Endodermal cell (in vitro differentiated cells): Measurements from ENCODE around the gene ANKRD44. TPM values are rescaled to one million over a fixed set of nuclear protein-coding genes. Genes with fewer than 3 reads are reported as not detected.
A peak's percentile ranks its signal among the peaks of the same experiment; 100 is the strongest.
"Not testable (repeated sequence)": the region's sequence is repeated elsewhere in the genome, so short reads cannot be mapped to it uniquely, and the experiment has no call there.

Source experiments
- DNase-seq: peaks from one replicate; pipeline ENCODE4 v3.0.0-alpha.2; 2017
- H3K27ac ChIP-seq: 2 replicates; pipeline ENCODE4 v1.5.1; 2013; ENCODE audit warnings: mild to moderate bottlenecking, low read depth, low read length, moderate library complexity
- H3K27me3 ChIP-seq: 2 replicates; pipeline ENCODE4 v1.6.1; 2013; ENCODE audit warnings: mild to moderate bottlenecking, low read length, moderate library complexity; ENCODE audit not compliant: insufficient read depth, control insufficient read depth, poor library complexity, severe bottlenecking
- H3K36me3 ChIP-seq: 2 replicates; pipeline ENCODE4 v1.7.0; 2013; ENCODE audit warnings: mild to moderate bottlenecking, low read length, moderate library complexity; ENCODE audit not compliant: control insufficient read depth, insufficient read depth
- H3K4me1 ChIP-seq: one replicate; pipeline ENCODE4 v1.7.0; 2013; ENCODE audit warnings: low read length; ENCODE audit not compliant: control insufficient read depth, insufficient read depth
- H3K4me3 ChIP-seq: 2 replicates; pipeline ENCODE4 v1.5.1; 2013; ENCODE audit warnings: mild to moderate bottlenecking, low read length, moderate library complexity
- H3K9ac ChIP-seq: 2 replicates; pipeline ENCODE4 v1.6.1; 2013; ENCODE audit warnings: mild to moderate bottlenecking, low read length, moderate library complexity; ENCODE audit not compliant: poor library complexity, severe bottlenecking; ENCODE audit errors: extremely low read depth
- H3K9me3 ChIP-seq: 2 replicates; pipeline ENCODE4 v1.6.1; 2013; ENCODE audit warnings: mild to moderate bottlenecking, low read length, moderate library complexity; ENCODE audit not compliant: control insufficient read depth
- H3K27ac Mint-ChIP-seq: 2 replicates; pipeline ENCODE4 v1.8.0; 2020; ENCODE audit warnings: mixed read lengths
- H3K27me3 Mint-ChIP-seq: 2 replicates; pipeline ENCODE4 v1.8.0; 2021; ENCODE audit warnings: mild to moderate bottlenecking, mixed read lengths; ENCODE audit not compliant: insufficient read depth
- H3K36me3 Mint-ChIP-seq: 2 replicates; pipeline ENCODE4 v1.8.0; 2020; ENCODE audit warnings: low read depth, mixed read lengths
- H3K4me1 Mint-ChIP-seq: 2 replicates; pipeline ENCODE4 v1.8.0; 2020; ENCODE audit warnings: mixed read lengths
- H3K4me3 Mint-ChIP-seq: 2 replicates; pipeline ENCODE4 v1.8.0; 2020; ENCODE audit warnings: mild to moderate bottlenecking, moderate library complexity, mixed read lengths
- H3K9me3 Mint-ChIP-seq: 2 replicates; pipeline ENCODE4 v1.8.0; 2020; ENCODE audit warnings: mild to moderate bottlenecking, mixed read lengths
- CTCF ChIP-seq: fragments of 200-600 bp; sonication (generic); conservative IDR thresholded peaks from 2 replicates; pipeline ENCODE4 v1.5.0; 2021; ENCODE audit warnings: antibody characterized with exemption, mild to moderate bottlenecking
- WGBS, 2 experiments: methylation state at CpG; one replicate each; pipeline versions ENCODE4 v1.1.5 to v1.1.7; 2013; ENCODE audit warnings: missing lambda C conversion rate in 2 of 2, mixed read lengths in 1 of 2; ENCODE audit not compliant: insufficient coverage in 1 of 2, insufficient read length in 1 of 2; 5-methylcytosine and 5-hydroxymethylcytosine counted together
- total RNA-seq, 2 donors: library from RNA; stranded (reverse); fragmentation: NEBNext Ultra II Directional in 1 of 2; extraction: Animal tissue kit (Norgen Biotek cat#: 25700) in 1 of 2; gene quantifications; 2 replicates in 1 of 2; 3 replicates in 1 of 2; pipeline ENCODE4 v1.2.1, GENCODE V29; 2021

ANKRD44 gene
- total RNA-seq, 2 donors from 2014 or later, result 6.2 to 10.6 TPM

GRCh38 chr2:197011801-197012641, 298.6 kb downstream of the ANKRD44 start:
- H3K4me1 ChIP-seq, result peaks cover 11% of the 10 kb centered on the region
- H3K9ac ChIP-seq, result no peak overlapping the region
- WGBS, 2 experiments, result 35 to 69% methylated on average over 3 to 5 of the region's 5 CpGs
- no peaks in the 10 kb centered on the region for H3K9me3 ChIP-seq
- no peaks in the 10 kb centered on the region for H3K36me3 ChIP-seq
- H3K27me3 ChIP-seq, result no peaks in the 10 kb centered on the region
- H3K4me1 Mint-ChIP-seq, result peaks cover 39% of the 10 kb centered on the region
- peaks cover 2% of the 10 kb centered on the region for H3K27me3 Mint-ChIP-seq
- no peak overlapping the region for H3K4me3 ChIP-seq
- no peaks in the 10 kb centered on the region for H3K36me3 Mint-ChIP-seq
- no peaks in the 10 kb centered on the region for H3K9me3 Mint-ChIP-seq
- peak; percentile 96 for TF ChIP-seq CTCF
- H3K4me3 Mint-ChIP-seq, result no peak overlapping the region
- no peak overlapping the region for H3K27ac ChIP-seq
- DNase-seq, result no peak
- H3K27ac Mint-ChIP-seq, result no peak overlapping the region

- H3K36me3 ChIP-seq, result no peaks in the 10 kb centered on the region
- Mint-ChIP-seq H3K4me1 (peaks cover 45% of the 10 kb centered on the region), H3K27ac (no peak overlapping the region), H3K9me3 (no peaks in the 10 kb centered on the region), H3K4me3 (no peak overlapping the region), H3K27me3 (peaks cover 4% of the 10 kb centered on the region), H3K36me3 (no peaks in the 10 kb centered on the region)
- no peak overlapping the region for H3K9ac ChIP-seq
- DNase-seq, result no peak
- H3K27me3 ChIP-seq, result no peaks in the 10 kb centered on the region
- TF ChIP-seq CTCF, result no peak
- H3K9me3 ChIP-seq, result no peaks in the 10 kb centered on the region
- H3K27ac ChIP-seq, result peak overlapping the region; percentile 95
- H3K4me3 ChIP-seq, result no peak overlapping the region
- peaks cover 15% of the 10 kb centered on the region for H3K4me1 ChIP-seq
- WGBS, 2 experiments, result 67 to 95% methylated on average over 2 of the region's 2 CpGs
These were observed 299.6 kb downstream of the ANKRD44 start for GRCh38 chr2:197011021-197011417.

GRCh38 chr2:197010200-197011020, 300.2 kb downstream of the ANKRD44 start:
- H3K4me3 Mint-ChIP-seq, result no peak overlapping the region
- H3K4me1 ChIP-seq, result peaks cover 15% of the 10 kb centered on the region
- no peak overlapping the region for H3K27ac Mint-ChIP-seq
- DNase-seq, result peak; percentile 60
- H3K9me3 ChIP-seq, result no peaks in the 10 kb centered on the region
- H3K27ac ChIP-seq, result peak overlapping the region; percentile 95
- H3K27me3 Mint-ChIP-seq, result peaks cover 3% of the 10 kb centered on the region
- no peak overlapping the region for H3K4me3 ChIP-seq
- no peaks in the 10 kb centered on the region for H3K36me3 Mint-ChIP-seq
- no peaks in the 10 kb centered on the region for H3K27me3 ChIP-seq
- peaks cover 45% of the 10 kb centered on the region for H3K4me1 Mint-ChIP-seq
- TF ChIP-seq CTCF, result no peak
- H3K36me3 ChIP-seq, result no peaks in the 10 kb centered on the region
- no peaks in the 10 kb centered on the region for H3K9me3 Mint-ChIP-seq
- no peak overlapping the region for H3K9ac ChIP-seq
- 79 to 82% methylated on average over 11 to 23 of the region's 23 CpGs for WGBS, 2 experiments

GRCh38 chr2:197008741-197009341, 301.7 kb downstream of the ANKRD44 start:
- H3K9me3 Mint-ChIP-seq, result not testable (repeated sequence)

More at GRCh38 chr2:197008741-197009341, 301.7 kb downstream of the ANKRD44 start:
- H3K27me3 Mint-ChIP-seq, H3K9me3 ChIP-seq, H3K36me3 ChIP-seq, H3K36me3 Mint-ChIP-seq, H3K27me3 ChIP-seq, H3K9ac ChIP-seq, H3K27ac ChIP-seq, H3K4me3 ChIP-seq, DNase-seq, H3K4me3 Mint-ChIP-seq: not testable (repeated sequence)
- Mint-ChIP-seq H3K27ac (peak overlapping the region; percentile 42), H3K4me1 (peaks cover 44% of the 10 kb centered on the region)
- H3K4me1 ChIP-seq, result peaks cover 15% of the 10 kb centered on the region
- WGBS, 2 experiments, result 91 to 94% methylated on average over 13 of the region's 13 CpGs
